Cerebellar cortex (tissue), 1 donor: ENCODE data around the gene CLDN19.

Experiments used
- DNase-seq: peaks from one replicate; pipeline ENCODE4 v3.0.0-alpha.2; 2015; ENCODE audit warnings: low spot score

The CLDN19 gene

GRCh38 chr1:42700006-42700405 is 40.0 kb downstream of the CLDN19 start:
- no peak for DNase-seq

GRCh38 chr1:42698081-42698813 is 41.8 kb downstream of the CLDN19 start:
- DNase-seq = no peak

- DNase-seq = no peak
Observed at GRCh38 chr1:42692911-42693310, 47.1 kb downstream of the CLDN19 start.

GRCh38 chr1:42692461-42692860 is 47.6 kb downstream of the CLDN19 start:
- no peak for DNase-seq

- DNase-seq = no peak
Observed at GRCh38 chr1:42691157-42691498, 48.9 kb downstream of the CLDN19 start.

- DNase-seq = no peak
Observed at GRCh38 chr1:42690477-42691156, 49.4 kb downstream of the CLDN19 start.

- DNase-seq = no peak
Observed at GRCh38 chr1:42689912-42690311, 50.1 kb downstream of the CLDN19 start.

GRCh38 chr1:42686418-42686817 is 53.6 kb downstream of the CLDN19 start:
- no peak for DNase-seq

- peak; percentile 21 for DNase-seq
Observed at GRCh38 chr1:42684139-42684538, 55.9 kb downstream of the CLDN19 start.
